ENCODE measurements around the gene ACR. TPM values are rescaled to one million over a fixed set of nuclear protein-coding genes. Genes with fewer than 3 reads are reported as not detected.
A peak's percentile ranks its signal among the peaks of the same experiment; 100 is the strongest.

ACR gene
- total and polyA plus RNA-seq, 2 of the 13 experiments (the other 11 are each of a cell fraction or from before 2014, with no cell fraction given): 0.15 TPM; not detected in 1

DNA sequence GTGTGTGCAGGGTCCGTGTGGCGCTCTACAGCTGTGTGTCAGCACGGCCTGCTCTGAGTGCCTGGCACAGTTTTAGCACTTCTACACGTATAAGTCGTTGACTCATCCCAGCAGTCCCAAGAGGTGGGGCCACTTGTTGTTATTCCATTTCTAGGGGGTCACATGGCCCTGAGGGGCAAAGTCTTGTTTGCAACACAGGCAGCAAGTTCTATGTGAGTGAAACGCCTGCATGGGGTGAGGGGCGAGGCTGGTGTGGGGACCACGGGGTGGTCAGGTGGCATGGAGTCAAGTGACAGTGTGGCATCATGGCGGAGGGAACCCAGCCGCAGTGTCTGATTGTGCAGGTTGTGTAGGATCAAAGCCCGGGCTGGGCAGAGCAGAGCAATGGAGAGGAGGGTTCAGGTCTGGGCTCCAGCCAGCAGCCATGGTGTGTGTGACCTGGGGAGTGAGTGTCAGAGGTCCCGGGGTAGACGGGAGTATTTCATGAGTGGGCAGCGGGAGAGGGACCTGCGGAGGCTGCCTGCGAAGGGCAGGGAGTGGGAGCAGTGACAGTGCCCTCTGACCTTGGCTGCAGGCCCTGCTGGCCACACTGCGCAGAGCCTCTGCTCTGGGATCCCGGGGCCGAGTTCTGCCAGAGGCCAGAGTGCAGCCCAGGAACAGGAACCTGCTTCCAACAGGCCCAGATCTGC is 37.5 kb upstream of the ACR start (continued):
- TF ChIP-seq, protein P1, sequence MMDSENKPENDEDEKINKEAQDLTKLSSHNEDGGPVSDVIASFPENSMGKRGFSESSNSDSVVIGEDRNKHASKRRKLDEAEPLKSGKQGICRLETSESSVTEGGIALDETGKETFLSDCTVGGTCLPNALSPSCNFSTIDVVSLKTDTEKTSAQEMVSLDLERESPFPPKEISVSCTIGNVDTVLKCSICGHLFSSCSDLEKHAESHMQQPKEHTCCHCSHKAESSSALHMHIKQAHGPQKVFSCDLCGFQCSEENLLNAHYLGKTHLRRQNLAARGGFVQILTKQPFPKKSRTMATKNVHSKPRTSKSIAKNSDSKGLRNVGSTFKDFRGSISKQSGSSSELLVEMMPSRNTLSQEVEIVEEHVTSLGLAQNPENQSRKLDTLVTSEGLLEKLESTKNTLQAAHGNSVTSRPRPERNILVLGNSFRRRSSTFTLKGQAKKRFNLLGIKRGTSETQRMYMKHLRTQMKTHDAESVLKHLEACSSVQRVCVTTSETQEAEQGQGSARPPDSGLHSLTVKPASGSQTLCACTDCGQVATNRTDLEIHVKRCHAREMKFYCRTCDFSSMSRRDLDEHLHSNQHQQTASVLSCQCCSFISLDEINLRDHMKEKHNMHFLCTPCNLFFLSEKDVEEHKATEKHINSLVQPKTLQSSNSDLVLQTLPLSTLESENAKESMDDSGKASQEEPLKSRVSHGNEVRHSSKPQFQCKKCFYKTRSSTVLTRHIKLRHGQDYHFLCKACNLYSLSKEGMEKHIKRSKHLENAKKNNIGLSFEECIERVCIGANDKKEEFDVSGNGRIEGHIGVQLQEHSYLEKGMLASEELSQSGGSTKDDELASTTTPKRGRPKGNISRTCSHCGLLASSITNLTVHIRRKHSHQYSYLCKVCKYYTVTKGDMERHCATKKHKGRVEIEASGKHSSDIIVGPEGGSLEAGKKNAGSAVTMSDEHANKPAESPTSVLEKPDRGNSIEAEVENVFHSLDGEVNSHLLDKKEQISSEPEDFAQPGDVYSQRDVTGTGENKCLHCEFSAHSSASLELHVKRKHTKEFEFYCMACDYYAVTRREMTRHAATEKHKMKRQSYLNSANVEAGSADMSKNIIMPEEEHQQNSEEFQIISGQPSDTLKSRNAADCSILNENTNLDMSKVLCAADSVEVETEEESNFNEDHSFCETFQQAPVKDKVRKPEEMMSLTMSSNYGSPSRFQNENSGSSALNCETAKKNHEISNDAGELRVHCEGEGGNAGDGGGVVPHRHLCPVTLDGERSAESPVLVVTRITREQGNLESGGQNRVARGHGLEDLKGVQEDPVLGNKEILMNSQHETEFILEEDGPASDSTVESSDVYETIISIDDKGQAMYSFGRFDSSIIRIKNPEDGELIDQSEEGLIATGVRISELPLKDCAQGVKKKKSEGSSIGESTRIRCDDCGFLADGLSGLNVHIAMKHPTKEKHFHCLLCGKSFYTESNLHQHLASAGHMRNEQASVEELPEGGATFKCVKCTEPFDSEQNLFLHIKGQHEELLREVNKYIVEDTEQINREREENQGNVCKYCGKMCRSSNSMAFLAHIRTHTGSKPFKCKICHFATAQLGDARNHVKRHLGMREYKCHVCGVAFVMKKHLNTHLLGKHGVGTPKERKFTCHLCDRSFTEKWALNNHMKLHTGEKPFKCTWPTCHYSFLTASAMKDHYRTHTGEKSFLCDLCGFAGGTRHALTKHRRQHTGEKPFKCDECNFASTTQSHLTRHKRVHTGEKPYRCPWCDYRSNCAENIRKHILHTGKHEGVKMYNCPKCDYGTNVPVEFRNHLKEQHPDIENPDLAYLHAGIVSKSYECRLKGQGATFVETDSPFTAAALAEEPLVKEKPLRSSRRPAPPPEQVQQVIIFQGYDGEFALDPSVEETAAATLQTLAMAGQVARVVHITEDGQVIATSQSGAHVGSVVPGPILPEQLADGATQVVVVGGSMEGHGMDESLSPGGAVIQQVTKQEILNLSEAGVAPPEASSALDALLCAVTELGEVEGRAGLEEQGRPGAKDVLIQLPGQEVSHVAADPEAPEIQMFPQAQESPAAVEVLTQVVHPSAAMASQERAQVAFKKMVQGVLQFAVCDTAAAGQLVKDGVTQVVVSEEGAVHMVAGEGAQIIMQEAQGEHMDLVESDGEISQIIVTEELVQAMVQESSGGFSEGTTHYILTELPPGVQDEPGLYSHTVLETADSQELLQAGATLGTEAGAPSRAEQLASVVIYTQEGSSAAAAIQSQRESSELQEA (CRISPR knock-in tag; IDR thresholded peaks at IDR 0.05; ENCODE audit: not compliant biosample characterization): peak; percentile 58
- TF ChIP-seq, protein P2, sequence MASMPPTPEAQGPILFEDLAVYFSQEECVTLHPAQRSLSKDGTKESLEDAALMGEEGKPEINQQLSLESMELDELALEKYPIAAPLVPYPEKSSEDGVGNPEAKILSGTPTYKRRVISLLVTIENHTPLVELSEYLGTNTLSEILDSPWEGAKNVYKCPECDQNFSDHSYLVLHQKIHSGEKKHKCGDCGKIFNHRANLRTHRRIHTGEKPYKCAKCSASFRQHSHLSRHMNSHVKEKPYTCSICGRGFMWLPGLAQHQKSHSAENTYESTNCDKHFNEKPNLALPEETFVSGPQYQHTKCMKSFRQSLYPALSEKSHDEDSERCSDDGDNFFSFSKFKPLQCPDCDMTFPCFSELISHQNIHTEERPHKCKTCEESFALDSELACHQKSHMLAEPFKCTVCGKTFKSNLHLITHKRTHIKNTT (CRISPR knock-in tag; IDR thresholded peaks at IDR 0.05): no peak
- TF ChIP-seq RBFOX2 (IDR thresholded peaks at IDR 0.05; ENCODE audit: low read depth, low read length): peak; percentile 70
- no peak for TF ChIP-seq ZKSCAN8 (CRISPR knock-in tag; IDR thresholded peaks at IDR 0.05; ENCODE audit: borderline replicate concordance)
- peak; percentile 95 for TF ChIP-seq MYC (CRISPR knock-in tag; IDR thresholded peaks at IDR 0.05; ENCODE audit: borderline replicate concordance)
- TF ChIP-seq HNF4A (CRISPR knock-in tag; IDR thresholded peaks at IDR 0.05): peak; percentile 98
- TF ChIP-seq WIZ (CRISPR knock-in tag; IDR thresholded peaks at IDR 0.05): peak; percentile 67; the same call in 1 of the 2 replicates
- TF ChIP-seq, protein P3, sequence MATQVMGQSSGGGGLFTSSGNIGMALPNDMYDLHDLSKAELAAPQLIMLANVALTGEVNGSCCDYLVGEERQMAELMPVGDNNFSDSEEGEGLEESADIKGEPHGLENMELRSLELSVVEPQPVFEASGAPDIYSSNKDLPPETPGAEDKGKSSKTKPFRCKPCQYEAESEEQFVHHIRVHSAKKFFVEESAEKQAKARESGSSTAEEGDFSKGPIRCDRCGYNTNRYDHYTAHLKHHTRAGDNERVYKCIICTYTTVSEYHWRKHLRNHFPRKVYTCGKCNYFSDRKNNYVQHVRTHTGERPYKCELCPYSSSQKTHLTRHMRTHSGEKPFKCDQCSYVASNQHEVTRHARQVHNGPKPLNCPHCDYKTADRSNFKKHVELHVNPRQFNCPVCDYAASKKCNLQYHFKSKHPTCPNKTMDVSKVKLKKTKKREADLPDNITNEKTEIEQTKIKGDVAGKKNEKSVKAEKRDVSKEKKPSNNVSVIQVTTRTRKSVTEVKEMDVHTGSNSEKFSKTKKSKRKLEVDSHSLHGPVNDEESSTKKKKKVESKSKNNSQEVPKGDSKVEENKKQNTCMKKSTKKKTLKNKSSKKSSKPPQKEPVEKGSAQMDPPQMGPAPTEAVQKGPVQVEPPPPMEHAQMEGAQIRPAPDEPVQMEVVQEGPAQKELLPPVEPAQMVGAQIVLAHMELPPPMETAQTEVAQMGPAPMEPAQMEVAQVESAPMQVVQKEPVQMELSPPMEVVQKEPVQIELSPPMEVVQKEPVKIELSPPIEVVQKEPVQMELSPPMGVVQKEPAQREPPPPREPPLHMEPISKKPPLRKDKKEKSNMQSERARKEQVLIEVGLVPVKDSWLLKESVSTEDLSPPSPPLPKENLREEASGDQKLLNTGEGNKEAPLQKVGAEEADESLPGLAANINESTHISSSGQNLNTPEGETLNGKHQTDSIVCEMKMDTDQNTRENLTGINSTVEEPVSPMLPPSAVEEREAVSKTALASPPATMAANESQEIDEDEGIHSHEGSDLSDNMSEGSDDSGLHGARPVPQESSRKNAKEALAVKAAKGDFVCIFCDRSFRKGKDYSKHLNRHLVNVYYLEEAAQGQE (IDR thresholded peaks at IDR 0.05; ENCODE audit: borderline replicate concordance in 1 of 2, low read depth in 1 of 2, low read length in 2 of 2): 0 out of 4 replicates have a peak, but pooled peaks of 1 of the 2 experiments have one; percentile 55
- TF ChIP-seq ZNF557 (CRISPR knock-in tag; IDR thresholded peaks at IDR 0.05): 0 out of 2 replicates have a peak, but pooled peaks have one; percentile 6
- no peak for TF ChIP-seq ZNF652 (CRISPR knock-in tag; IDR thresholded peaks at IDR 0.05; ENCODE audit: borderline replicate concordance, low read depth)
- TF ChIP-seq TBL1XR1 (IDR thresholded peaks at IDR 0.05; ENCODE audit: borderline replicate concordance, low read length, partially characterized antibody): no peak

Data from HepG2 (cell line).